Cardiac muscle cell (in vitro differentiated cells and primary cell): ENCODE data around the gene TCP11L1. TPM values are rescaled to one million over a fixed set of nuclear protein-coding genes. Genes with fewer than 3 reads are reported as not detected.

Experiments
- DNase-seq, 2 donors: peaks; one replicate each; pipeline versions ENCODE4 v3.0.0 to v3.0.0-alpha.2; 2010 to 2017; ENCODE audit warnings: low read depth in 1 of 2, low spot score in 1 of 2
- H3K27ac ChIP-seq: fragments of 200-600 bp; sonication (generic); 2 replicates; pipeline ENCODE4 v1.5.1; 2016
- H3K27me3 ChIP-seq: fragments of 200-600 bp; sonication (generic); 2 replicates; pipeline ENCODE4 v1.6.0; 2016; ENCODE audit warnings: control low read depth
- H3K36me3 ChIP-seq: fragments of 200-600 bp; sonication (generic); 2 replicates; pipeline ENCODE4 v1.5.1; 2016; ENCODE audit warnings: control low read depth
- H3K4me1 ChIP-seq: fragments of 200-600 bp; sonication (generic); 2 replicates; pipeline ENCODE4 v1.8.1; 2017; ENCODE audit warnings: low read depth, mild to moderate bottlenecking, mixed run types
- H3K4me3 ChIP-seq: fragments of 200-600 bp; sonication (generic); 2 replicates; pipeline ENCODE4 v1.5.1; 2016; ENCODE audit warnings: mild to moderate bottlenecking
- H3K9me3 ChIP-seq: fragments of 200-600 bp; sonication (generic); 2 replicates; pipeline ENCODE4 v1.5.1; 2017; ENCODE audit warnings: low read depth, mild to moderate bottlenecking, control low read depth
- polyA plus RNA-seq: library from polyadenylated mRNA; unstranded; fragments of >200 nt; fragmentation: Nextera tagmentation; extraction: Ambion mirVana; gene quantifications from 2 replicates; pipeline ENCODE4 v1.2.1, GENCODE V29; 2016
- total RNA-seq: library from RNA; depleted of rRNA; stranded (reverse); fragments of >200 nt; gene quantifications from 2 replicates; pipeline ENCODE4 v1.2.3, GENCODE V29; 2016
- TF ChIP-seq, protein P1 (sequence below): IDR thresholded peaks from 2 replicates; pipeline ENCODE4 v1.5.1; 2012; ENCODE audit warnings: low read depth, mild to moderate bottlenecking, low read length

The TCP11L1 gene
- total and polyA plus RNA-seq, 2 experiments from 2014 or later = 7.4 to 29.5 TPM

DNA sequence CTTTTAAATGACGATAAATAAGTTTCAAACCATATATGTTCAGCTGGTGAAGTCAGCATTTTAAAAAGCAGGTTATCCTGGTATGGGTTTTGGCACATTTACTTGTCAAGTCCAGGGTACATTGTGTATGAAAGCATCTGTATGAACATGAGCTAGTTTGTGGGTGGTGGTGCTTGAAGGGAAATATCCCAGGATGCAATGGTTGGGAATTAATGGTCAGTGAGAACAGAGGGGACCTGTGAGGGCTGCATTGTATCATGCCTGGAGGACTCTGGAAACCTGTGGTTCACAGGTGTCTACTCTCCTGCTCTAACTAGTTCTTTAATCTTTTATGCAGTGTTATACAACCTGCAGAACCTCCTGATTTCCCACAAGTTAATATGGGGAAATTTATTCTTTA lies 17.9 kb upstream of the TCP11L1 start:
- no peak for DNase-seq
- H3K36me3 ChIP-seq = no peaks in the 10 kb centered on the region
- TF ChIP-seq, protein P1, sequence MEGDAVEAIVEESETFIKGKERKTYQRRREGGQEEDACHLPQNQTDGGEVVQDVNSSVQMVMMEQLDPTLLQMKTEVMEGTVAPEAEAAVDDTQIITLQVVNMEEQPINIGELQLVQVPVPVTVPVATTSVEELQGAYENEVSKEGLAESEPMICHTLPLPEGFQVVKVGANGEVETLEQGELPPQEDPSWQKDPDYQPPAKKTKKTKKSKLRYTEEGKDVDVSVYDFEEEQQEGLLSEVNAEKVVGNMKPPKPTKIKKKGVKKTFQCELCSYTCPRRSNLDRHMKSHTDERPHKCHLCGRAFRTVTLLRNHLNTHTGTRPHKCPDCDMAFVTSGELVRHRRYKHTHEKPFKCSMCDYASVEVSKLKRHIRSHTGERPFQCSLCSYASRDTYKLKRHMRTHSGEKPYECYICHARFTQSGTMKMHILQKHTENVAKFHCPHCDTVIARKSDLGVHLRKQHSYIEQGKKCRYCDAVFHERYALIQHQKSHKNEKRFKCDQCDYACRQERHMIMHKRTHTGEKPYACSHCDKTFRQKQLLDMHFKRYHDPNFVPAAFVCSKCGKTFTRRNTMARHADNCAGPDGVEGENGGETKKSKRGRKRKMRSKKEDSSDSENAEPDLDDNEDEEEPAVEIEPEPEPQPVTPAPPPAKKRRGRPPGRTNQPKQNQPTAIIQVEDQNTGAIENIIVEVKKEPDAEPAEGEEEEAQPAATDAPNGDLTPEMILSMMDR = no peak
- H3K4me3 ChIP-seq = no peak overlapping the region
- H3K27me3 ChIP-seq = no peaks in the 10 kb centered on the region
- H3K9me3 ChIP-seq = no peaks in the 10 kb centered on the region
- H3K27ac ChIP-seq = no peak overlapping the region
- H3K4me1 ChIP-seq = no peaks in the 10 kb centered on the region

DNA sequence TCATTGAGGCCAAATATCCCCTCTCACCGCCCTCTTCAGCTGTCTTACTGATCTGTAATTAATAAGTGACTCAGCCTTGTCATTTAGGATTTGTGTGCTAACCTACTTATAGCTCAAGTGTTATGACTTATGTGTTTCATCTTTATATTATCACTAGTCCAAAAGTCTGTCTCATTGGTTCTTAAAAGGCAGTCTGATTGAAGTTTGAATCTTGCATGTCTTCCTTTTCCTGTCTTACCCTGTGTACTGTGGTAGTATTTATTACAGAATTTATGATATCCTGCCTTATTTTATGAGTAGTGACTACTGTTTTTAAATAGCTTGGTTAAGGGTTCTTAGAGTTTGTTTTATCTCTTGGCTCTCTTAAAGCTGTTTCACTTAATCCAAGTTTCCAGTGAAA lies 17.4 kb upstream of the TCP11L1 start:
- no peaks in the 10 kb centered on the region for H3K27me3 ChIP-seq
- H3K36me3 ChIP-seq = no peaks in the 10 kb centered on the region
- no peaks in the 10 kb centered on the region for H3K9me3 ChIP-seq
- no peak for DNase-seq
- TF ChIP-seq, protein P1 = no peak
- H3K4me1 ChIP-seq = no peaks in the 10 kb centered on the region
- H3K4me3 ChIP-seq = no peak overlapping the region
- no peak overlapping the region for H3K27ac ChIP-seq

DNA sequence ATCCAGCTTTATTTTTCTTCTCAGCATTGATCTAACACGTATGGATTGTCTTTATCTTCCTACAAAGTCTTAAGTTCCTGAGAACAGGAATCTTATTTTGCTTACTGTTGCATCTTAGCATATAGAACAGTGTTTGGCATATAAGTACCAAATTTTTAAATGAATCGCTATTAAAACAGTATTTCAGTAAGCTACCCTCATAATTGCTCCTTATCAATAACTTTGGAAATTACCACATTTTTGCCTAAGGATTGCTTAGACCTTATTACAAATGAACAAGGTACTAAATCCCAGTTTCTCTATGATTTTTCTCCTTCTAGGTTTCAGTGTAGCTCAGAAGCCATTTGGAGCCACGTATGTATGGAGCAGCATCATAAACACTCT lies 14.0 kb upstream of the TCP11L1 start:
- DNase-seq = no peak
- Histone ChIP-seq H3K27ac (no peak overlapping the region), H3K4me1 (no peaks in the 10 kb centered on the region), H3K27me3 (no peaks in the 10 kb centered on the region), H3K4me3 (no peak overlapping the region), H3K9me3 (no peaks in the 10 kb centered on the region), H3K36me3 (no peaks in the 10 kb centered on the region)
- TF ChIP-seq, protein P1 = no peak

DNA sequence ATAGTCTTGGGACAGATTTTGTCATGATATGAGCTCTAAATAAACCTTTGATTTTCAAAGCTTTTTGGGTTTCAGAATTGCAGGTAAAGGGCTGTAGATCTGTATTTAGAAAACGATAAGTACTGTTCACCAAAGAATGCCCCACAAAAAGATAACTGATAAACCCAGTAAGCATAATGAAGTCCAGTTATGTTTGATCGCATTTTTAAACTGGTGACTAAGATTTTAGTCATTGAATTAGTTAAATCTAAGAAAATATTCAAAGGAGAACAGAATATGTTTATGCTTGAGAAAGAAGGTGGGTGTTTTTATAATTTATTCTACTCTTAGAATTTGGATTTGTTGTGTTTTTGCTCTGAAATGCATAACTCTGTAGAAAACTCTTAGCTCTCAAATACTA lies 12.1 kb upstream of the TCP11L1 start:
- Histone ChIP-seq H3K27ac (no peak overlapping the region), H3K4me3 (no peak overlapping the region), H3K9me3 (no peaks in the 10 kb centered on the region), H3K4me1 (no peaks in the 10 kb centered on the region), H3K36me3 (no peaks in the 10 kb centered on the region), H3K27me3 (no peaks in the 10 kb centered on the region)
- DNase-seq = no peak
- TF ChIP-seq, protein P1 = no peak

DNA sequence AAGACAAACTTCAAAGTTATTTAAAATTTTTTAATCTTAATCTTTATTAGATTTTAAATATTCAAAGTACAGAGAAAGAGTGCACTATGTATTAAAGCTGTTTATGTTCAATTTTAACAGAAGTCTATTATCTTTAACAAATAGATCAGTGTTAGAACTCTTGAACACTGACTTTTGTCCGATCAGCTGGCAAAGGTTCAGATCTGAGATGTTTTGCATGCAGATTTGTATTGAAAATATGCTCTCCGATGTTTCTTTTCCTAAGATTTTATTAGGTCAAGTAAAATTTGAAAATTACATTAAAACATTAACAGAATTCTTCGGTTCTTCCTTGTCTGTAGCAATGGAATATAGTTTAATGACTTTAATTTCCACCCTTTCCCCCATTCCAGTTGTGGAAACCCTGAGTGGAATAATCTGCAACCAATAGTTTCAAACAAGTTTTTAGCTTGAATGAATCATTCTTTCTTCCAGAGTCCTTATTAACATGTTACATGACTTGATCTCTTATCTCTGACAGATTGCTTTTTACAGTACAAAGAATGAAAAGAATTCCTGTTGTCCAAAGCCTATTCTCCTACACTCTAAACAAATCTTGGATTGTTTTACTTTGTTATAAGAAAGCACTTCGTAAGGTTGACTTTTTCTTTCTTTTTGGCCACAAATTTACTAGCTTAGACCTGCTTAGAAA lies 11.4 kb upstream of the TCP11L1 start:
- TF ChIP-seq, protein P1 = no peak
- Histone ChIP-seq H3K27ac (no peak overlapping the region), H3K4me1 (no peaks in the 10 kb centered on the region), H3K4me3 (no peak overlapping the region), H3K9me3 (no peaks in the 10 kb centered on the region), H3K36me3 (no peaks in the 10 kb centered on the region), H3K27me3 (no peaks in the 10 kb centered on the region)
- DNase-seq = peak in 1 of 2 donors; percentile 45
